WTC11 (cell line): ENCODE measurements around the gene KIN. TPM values are rescaled to one million over a fixed set of nuclear protein-coding genes. Genes with fewer than 3 reads are reported as not detected.

ENCODE experiments used
- ATAC-seq: fragments of 200-7000 bp; cut with Tn5 transposase; 2 replicates; pipeline ENCODE4 v1.10.0; 2021; ENCODE audit warnings: mild to moderate bottlenecking, moderate library complexity
- CTCF ChIA-PET: fragments of 300-600 bp; sonication (Branson Sonifier 250); formaldehyde crosslinking; loops from one replicate; lab custom pipeline; 2021; ENCODE audit warnings: antibody characterized with exemption; lab: Charles Lee
- POLR2A ChIA-PET: fragments of 350-600 bp; sonication (Branson Sonifier 250); formaldehyde crosslinking; loops from one replicate; lab custom pipeline; 2021; ENCODE audit warnings: antibody characterized with exemption; lab: Charles Lee
- DNase-seq: peaks from one replicate; pipeline ENCODE4 v3.0.0; 2021; ENCODE audit warnings: low spot score
- H3K27ac Mint-ChIP-seq: 2 replicates; pipeline ENCODE4 v1.8.0; 2021; ENCODE audit warnings: mixed read lengths
- H3K27me3 Mint-ChIP-seq: 2 replicates; pipeline ENCODE4 v1.8.0; 2021; ENCODE audit warnings: low read depth, mild to moderate bottlenecking, moderate library complexity, mixed read lengths
- H3K36me3 Mint-ChIP-seq: 2 replicates; pipeline ENCODE4 v1.8.0; 2021; ENCODE audit warnings: mixed read lengths
- H3K4me1 Mint-ChIP-seq: 2 replicates; pipeline ENCODE4 v1.8.0; 2022; ENCODE audit warnings: mixed read lengths
- H3K4me3 Mint-ChIP-seq: 2 replicates; pipeline ENCODE4 v1.8.0; 2021; ENCODE audit warnings: mild to moderate bottlenecking, moderate library complexity, mixed read lengths
- H3K9me3 Mint-ChIP-seq: 2 replicates; pipeline ENCODE4 v1.8.0; 2021; ENCODE audit warnings: mixed read lengths
- ATF1 ChIP-seq: sonication (generic); formaldehyde crosslinking; IDR thresholded peaks from 2 replicates; pipeline ENCODE4 v1.8.1; 2023; ENCODE audit warnings: mild to moderate bottlenecking, moderate library complexity, missing genetic modification reagents
- CREM ChIP-seq: sonication (generic); formaldehyde crosslinking; IDR thresholded peaks from 2 replicates; pipeline ENCODE4 v1.8.1; 2022; ENCODE audit warnings: mild to moderate bottlenecking, missing genetic modification reagents, moderate library complexity
- ESRRA ChIP-seq: sonication (generic); formaldehyde crosslinking; IDR thresholded peaks from 2 replicates; pipeline ENCODE4 v1.8.1; 2022; ENCODE audit warnings: mild to moderate bottlenecking, missing genetic modification reagents, borderline replicate concordance
- ETV6 ChIP-seq: sonication (generic); formaldehyde crosslinking; IDR thresholded peaks from 2 replicates; pipeline ENCODE4 v1.8.1; 2022; ENCODE audit warnings: mild to moderate bottlenecking, missing genetic modification reagents
- FOXJ3 ChIP-seq: sonication (generic); formaldehyde crosslinking; IDR thresholded peaks from 2 replicates; pipeline ENCODE4 v1.9.0; 2021; ENCODE audit warnings: missing genetic modification reagents, mild to moderate bottlenecking, borderline replicate concordance
- FOXK1 ChIP-seq: sonication (generic); formaldehyde crosslinking; IDR thresholded peaks from 2 replicates; pipeline ENCODE4 v1.8.0; 2022; ENCODE audit warnings: mild to moderate bottlenecking, moderate library complexity, missing genetic modification reagents
- GABPB1 ChIP-seq: sonication (generic); formaldehyde crosslinking; IDR thresholded peaks from 2 replicates; pipeline ENCODE4 v1.8.1; 2023; ENCODE audit warnings: mild to moderate bottlenecking, missing genetic modification reagents
- JAZF1 ChIP-seq: fragments of 250-450 bp; sonication (Bioruptor Pico); IDR thresholded peaks from 2 replicates; pipeline ENCODE4 v1.9.0; 2021; ENCODE audit warnings: moderate library complexity, mild to moderate bottlenecking, inconsistent platforms
- NR1H2 ChIP-seq: sonication (generic); formaldehyde crosslinking; IDR thresholded peaks from 2 replicates; pipeline ENCODE4 v1.9.0; 2021; ENCODE audit warnings: mild to moderate bottlenecking, moderate library complexity, missing genetic modification reagents
- SOX15 ChIP-seq: fragments of 250-450 bp; sonication (Bioruptor Pico); IDR thresholded peaks from 2 replicates; pipeline ENCODE4 v1.9.0; 2021; ENCODE audit warnings: mild to moderate bottlenecking
- SP1 ChIP-seq: sonication (generic); formaldehyde crosslinking; conservative IDR thresholded peaks from 2 replicates; pipeline ENCODE4 v1.8.1; 2022; ENCODE audit warnings: missing genetic modification reagents
- TCF7 ChIP-seq: sonication (generic); formaldehyde crosslinking; IDR thresholded peaks from 2 replicates; pipeline ENCODE4 v1.8.0; 2022; ENCODE audit warnings: mild to moderate bottlenecking, low read depth, missing genetic modification reagents, moderate library complexity
- TP53 ChIP-seq: sonication (generic); formaldehyde crosslinking; IDR thresholded peaks from 2 replicates; pipeline ENCODE4 v1.8.1; 2023; ENCODE audit warnings: mild to moderate bottlenecking, missing genetic modification reagents
- ZBTB21 ChIP-seq: sonication (generic); formaldehyde crosslinking; IDR thresholded peaks from 2 replicates; pipeline ENCODE4 v1.8.1; 2023; ENCODE audit warnings: mild to moderate bottlenecking, missing genetic modification reagents, borderline replicate concordance
- ZNF423 ChIP-seq: fragments of 250-450 bp; sonication (Bioruptor Pico); IDR thresholded peaks from 2 replicates; pipeline ENCODE4 v2.1.2; 2022; ENCODE audit warnings: mild to moderate bottlenecking, moderate library complexity
- total RNA-seq: library from RNA; stranded (reverse); gene quantifications from 3 replicates; pipeline ENCODE4 v1.2.3, GENCODE V29; 2021
- TF ChIP-seq, protein P1 (sequence below): sonication (generic); formaldehyde crosslinking; IDR thresholded peaks from 2 replicates; pipeline ENCODE4 v1.8.0; 2022; ENCODE audit warnings: mild to moderate bottlenecking, missing genetic modification reagents
- TF ChIP-seq, protein P2 (sequence below): sonication (generic); formaldehyde crosslinking; IDR thresholded peaks from 2 replicates; pipeline ENCODE4 v1.8.0; 2022; ENCODE audit warnings: missing genetic modification reagents
- TF ChIP-seq, protein P3 (sequence below): sonication (generic); formaldehyde crosslinking; IDR thresholded peaks from 2 replicates; pipeline ENCODE4 v1.8.1; 2023; ENCODE audit warnings: mild to moderate bottlenecking, missing genetic modification reagents
- TF ChIP-seq, protein P4 (sequence below): sonication (generic); formaldehyde crosslinking; IDR thresholded peaks from 2 replicates; pipeline ENCODE4 v1.8.0; 2022; ENCODE audit warnings: mild to moderate bottlenecking, missing genetic modification reagents
- TF ChIP-seq, protein P5 (sequence below): sonication (generic); formaldehyde crosslinking; IDR thresholded peaks from 2 replicates; pipeline ENCODE4 v1.8.1; 2023; ENCODE audit warnings: mild to moderate bottlenecking, missing genetic modification reagents, borderline replicate concordance

KIN gene
- total RNA-seq, 1 experiment from 2014 or later: 13.1 TPM

DNA sequence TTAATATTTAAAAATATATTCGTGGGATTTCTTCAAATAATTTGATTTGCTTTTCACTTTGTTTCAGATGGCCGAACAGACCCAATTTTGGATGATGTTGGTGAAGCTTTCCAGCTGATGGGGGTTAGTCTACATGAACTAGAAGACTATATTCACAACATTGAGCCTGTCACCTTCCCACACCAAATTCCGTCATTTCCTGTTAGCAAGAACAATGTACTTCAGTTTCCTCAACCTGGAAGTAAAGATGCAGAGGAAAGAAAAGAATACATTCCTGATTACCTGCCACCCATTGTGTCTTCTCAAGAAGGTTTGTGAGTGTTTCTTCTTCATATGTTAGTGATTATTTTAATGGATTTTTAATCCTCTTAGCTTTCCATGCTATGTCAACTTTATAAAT, 36.5 kb upstream of the KIN start (continued):
- TF ChIP-seq ETV6 (CRISPR knock-in tag) (no peak), ATF1 (CRISPR knock-in tag) (no peak)

DNA sequence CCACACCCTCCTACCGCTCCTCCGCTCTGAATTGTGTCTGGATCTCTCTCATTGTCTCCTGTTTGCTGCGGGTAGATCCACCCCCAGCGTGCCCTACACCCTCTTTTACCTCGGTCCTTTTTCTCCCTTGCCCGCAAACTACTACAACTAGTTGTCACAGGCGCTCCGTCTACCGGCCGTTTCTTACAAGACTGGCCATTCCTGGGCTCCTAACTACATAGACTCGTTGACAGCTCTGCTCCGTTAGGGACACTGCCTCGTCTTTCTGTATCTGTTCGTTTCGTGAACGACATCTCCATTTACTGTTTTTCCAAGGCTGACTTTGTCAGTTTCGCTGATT, 31.3 kb upstream of the KIN start:
- ATAC-seq (peak; percentile 34), DNase-seq (peak; percentile 13)
- H3K27me3 Mint-ChIP-seq: peaks cover 4% of the 10 kb centered on the region; the same call in 1 of the 2 replicates
- no peaks in the 10 kb centered on the region for H3K36me3 Mint-ChIP-seq
- H3K4me3 Mint-ChIP-seq: peak overlapping the region; percentile 97
- TF ChIP-seq ESRRA (CRISPR knock-in tag): no peak
- TF ChIP-seq, protein P1, sequence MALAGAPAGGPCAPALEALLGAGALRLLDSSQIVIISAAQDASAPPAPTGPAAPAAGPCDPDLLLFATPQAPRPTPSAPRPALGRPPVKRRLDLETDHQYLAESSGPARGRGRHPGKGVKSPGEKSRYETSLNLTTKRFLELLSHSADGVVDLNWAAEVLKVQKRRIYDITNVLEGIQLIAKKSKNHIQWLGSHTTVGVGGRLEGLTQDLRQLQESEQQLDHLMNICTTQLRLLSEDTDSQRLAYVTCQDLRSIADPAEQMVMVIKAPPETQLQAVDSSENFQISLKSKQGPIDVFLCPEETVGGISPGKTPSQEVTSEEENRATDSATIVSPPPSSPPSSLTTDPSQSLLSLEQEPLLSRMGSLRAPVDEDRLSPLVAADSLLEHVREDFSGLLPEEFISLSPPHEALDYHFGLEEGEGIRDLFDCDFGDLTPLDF (CRISPR knock-in tag): no peak
- TF ChIP-seq NR1H2: no peak
- no peak for TF ChIP-seq ZNF423
- TF ChIP-seq, protein P2, sequence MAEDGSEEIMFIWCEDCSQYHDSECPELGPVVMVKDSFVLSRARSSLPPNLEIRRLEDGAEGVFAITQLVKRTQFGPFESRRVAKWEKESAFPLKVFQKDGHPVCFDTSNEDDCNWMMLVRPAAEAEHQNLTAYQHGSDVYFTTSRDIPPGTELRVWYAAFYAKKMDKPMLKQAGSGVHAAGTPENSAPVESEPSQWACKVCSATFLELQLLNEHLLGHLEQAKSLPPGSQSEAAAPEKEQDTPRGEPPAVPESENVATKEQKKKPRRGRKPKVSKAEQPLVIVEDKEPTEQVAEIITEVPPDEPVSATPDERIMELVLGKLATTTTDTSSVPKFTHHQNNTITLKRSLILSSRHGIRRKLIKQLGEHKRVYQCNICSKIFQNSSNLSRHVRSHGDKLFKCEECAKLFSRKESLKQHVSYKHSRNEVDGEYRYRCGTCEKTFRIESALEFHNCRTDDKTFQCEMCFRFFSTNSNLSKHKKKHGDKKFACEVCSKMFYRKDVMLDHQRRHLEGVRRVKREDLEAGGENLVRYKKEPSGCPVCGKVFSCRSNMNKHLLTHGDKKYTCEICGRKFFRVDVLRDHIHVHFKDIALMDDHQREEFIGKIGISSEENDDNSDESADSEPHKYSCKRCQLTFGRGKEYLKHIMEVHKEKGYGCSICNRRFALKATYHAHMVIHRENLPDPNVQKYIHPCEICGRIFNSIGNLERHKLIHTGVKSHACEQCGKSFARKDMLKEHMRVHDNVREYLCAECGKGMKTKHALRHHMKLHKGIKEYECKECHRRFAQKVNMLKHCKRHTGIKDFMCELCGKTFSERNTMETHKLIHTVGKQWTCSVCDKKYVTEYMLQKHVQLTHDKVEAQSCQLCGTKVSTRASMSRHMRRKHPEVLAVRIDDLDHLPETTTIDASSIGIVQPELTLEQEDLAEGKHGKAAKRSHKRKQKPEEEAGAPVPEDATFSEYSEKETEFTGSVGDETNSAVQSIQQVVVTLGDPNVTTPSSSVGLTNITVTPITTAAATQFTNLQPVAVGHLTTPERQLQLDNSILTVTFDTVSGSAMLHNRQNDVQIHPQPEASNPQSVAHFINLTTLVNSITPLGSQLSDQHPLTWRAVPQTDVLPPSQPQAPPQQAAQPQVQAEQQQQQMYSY: no peak
- TF ChIP-seq, protein P3, sequence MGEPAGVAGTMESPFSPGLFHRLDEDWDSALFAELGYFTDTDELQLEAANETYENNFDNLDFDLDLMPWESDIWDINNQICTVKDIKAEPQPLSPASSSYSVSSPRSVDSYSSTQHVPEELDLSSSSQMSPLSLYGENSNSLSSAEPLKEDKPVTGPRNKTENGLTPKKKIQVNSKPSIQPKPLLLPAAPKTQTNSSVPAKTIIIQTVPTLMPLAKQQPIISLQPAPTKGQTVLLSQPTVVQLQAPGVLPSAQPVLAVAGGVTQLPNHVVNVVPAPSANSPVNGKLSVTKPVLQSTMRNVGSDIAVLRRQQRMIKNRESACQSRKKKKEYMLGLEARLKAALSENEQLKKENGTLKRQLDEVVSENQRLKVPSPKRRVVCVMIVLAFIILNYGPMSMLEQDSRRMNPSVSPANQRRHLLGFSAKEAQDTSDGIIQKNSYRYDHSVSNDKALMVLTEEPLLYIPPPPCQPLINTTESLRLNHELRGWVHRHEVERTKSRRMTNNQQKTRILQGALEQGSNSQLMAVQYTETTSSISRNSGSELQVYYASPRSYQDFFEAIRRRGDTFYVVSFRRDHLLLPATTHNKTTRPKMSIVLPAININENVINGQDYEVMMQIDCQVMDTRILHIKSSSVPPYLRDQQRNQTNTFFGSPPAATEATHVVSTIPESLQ (CRISPR knock-in tag): no peak
- no peak for TF ChIP-seq GABPB1 (CRISPR knock-in tag)
- no peak for TF ChIP-seq TP53 (CRISPR knock-in tag)
- no peak for TF ChIP-seq FOXJ3 (CRISPR knock-in tag)
- no peak for TF ChIP-seq SP1 (CRISPR knock-in tag)
- TF ChIP-seq, protein P4, sequence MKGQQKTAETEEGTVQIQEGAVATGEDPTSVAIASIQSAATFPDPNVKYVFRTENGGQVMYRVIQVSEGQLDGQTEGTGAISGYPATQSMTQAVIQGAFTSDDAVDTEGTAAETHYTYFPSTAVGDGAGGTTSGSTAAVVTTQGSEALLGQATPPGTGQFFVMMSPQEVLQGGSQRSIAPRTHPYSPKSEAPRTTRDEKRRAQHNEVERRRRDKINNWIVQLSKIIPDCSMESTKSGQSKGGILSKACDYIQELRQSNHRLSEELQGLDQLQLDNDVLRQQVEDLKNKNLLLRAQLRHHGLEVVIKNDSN (CRISPR knock-in tag): no peak
- TF ChIP-seq FOXK1 (CRISPR knock-in tag): no peak
- TF ChIP-seq JAZF1 (CRISPR knock-in tag): no peak
- TF ChIP-seq, protein P5, sequence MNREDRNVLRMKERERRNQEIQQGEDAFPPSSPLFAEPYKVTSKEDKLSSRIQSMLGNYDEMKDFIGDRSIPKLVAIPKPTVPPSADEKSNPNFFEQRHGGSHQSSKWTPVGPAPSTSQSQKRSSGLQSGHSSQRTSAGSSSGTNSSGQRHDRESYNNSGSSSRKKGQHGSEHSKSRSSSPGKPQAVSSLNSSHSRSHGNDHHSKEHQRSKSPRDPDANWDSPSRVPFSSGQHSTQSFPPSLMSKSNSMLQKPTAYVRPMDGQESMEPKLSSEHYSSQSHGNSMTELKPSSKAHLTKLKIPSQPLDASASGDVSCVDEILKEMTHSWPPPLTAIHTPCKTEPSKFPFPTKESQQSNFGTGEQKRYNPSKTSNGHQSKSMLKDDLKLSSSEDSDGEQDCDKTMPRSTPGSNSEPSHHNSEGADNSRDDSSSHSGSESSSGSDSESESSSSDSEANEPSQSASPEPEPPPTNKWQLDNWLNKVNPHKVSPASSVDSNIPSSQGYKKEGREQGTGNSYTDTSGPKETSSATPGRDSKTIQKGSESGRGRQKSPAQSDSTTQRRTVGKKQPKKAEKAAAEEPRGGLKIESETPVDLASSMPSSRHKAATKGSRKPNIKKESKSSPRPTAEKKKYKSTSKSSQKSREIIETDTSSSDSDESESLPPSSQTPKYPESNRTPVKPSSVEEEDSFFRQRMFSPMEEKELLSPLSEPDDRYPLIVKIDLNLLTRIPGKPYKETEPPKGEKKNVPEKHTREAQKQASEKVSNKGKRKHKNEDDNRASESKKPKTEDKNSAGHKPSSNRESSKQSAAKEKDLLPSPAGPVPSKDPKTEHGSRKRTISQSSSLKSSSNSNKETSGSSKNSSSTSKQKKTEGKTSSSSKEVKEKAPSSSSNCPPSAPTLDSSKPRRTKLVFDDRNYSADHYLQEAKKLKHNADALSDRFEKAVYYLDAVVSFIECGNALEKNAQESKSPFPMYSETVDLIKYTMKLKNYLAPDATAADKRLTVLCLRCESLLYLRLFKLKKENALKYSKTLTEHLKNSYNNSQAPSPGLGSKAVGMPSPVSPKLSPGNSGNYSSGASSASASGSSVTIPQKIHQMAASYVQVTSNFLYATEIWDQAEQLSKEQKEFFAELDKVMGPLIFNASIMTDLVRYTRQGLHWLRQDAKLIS (CRISPR knock-in tag): no peak
- TF ChIP-seq ZBTB21 (CRISPR knock-in tag): no peak
- no peak for TF ChIP-seq SOX15 (CRISPR knock-in tag)
- no peak for TF ChIP-seq TCF7
- no peak for TF ChIP-seq CREM (CRISPR knock-in tag)
- TF ChIP-seq, all 79 proteins: peak for 0
- Mint-ChIP-seq H3K4me1 (peaks cover 18% of the 10 kb centered on the region), H3K9me3 (no peaks in the 10 kb centered on the region), H3K27ac (peak overlapping the region; percentile 76)
- ChIA-PET POLR2A (interaction anchor here (0.9 to 1.3 kb wide), 3 partner anchors 8 to 581 kb away, joined by 3 to 4 read pairs (median 3); no protein-coding TSS in a partner anchor), CTCF (interaction anchor here (1.1 to 1.9 kb wide), 4 partner anchors 31 to 294 kb away, joined by 3 to 9 read pairs (median 5); partner anchors contain the start of genes ATP5F1C and KIN)
